SK-N-SH (cell line): ENCODE data around the gene COL4A2. TPM values are rescaled to one million over a fixed set of nuclear protein-coding genes. Genes with fewer than 3 reads are reported as not detected.

Experiments
- CTCF ChIA-PET: fragments of 300-600, 350-600 bp; formaldehyde crosslinking; extraction: SDS; loops from one replicate; lab custom pipeline; 2021; lab: Yijun Ruan, JAX
- POLR2A ChIA-PET: fragments of 350-600 bp; sonication (Branson Sonifier 250); formaldehyde crosslinking; extraction: SDS; loops from one replicate; lab custom pipeline; 2020; ENCODE audit warnings: antibody characterized with exemption, inconsistent platforms; lab: Yijun Ruan, JAX
- DNase-seq: peaks from one replicate; pipeline ENCODE4 v3.0.0; 2012
- H2AFZ ChIP-seq: fragments of 200-600 bp; sonication (generic); 2 replicates; pipeline ENCODE4 v1.8.1; 2016; ENCODE audit warnings: antibody characterized with exemption, mild to moderate bottlenecking, low read depth
- H3F3A ChIP-seq: fragments of 200-600 bp; sonication (generic); replicated peaks from 2 replicates; pipeline ENCODE3; 2016; ENCODE audit warnings: antibody characterized with exemption, mild to moderate bottlenecking; ENCODE audit not compliant: insufficient read depth
- H3K27ac ChIP-seq, 2 experiments: fragments of 200-500 bp in 1 of 2; fragments of 200-600 bp in 1 of 2; sonication (Bioruptor generic) in 1 of 2; sonication (generic), shearing (Covaris generic) in 1 of 2; 2 replicates each; pipeline versions ENCODE4 v1.5.1 to v1.6.1; 2014 to 2016; ENCODE audit warnings: low read depth in 2 of 2, inconsistent platforms in 1 of 2, low read length in 1 of 2, mild to moderate bottlenecking in 1 of 2, mixed read lengths in 1 of 2
- H3K27me3 ChIP-seq: fragments of 200-600 bp; sonication (generic), shearing (Covaris generic); 2 replicates; pipeline ENCODE4 v1.6.1; 2016; ENCODE audit warnings: mixed run types; ENCODE audit not compliant: insufficient read depth
- H3K36me3 ChIP-seq, 2 experiments: fragments of 200-500 bp in 1 of 2; fragments of 200-600 bp in 1 of 2; sonication (Bioruptor generic) in 1 of 2; sonication (generic) in 1 of 2; replicated peaks in 1 of 2; 2 replicates each; pipeline versions ENCODE3 to v1.5.1; 2014 to 2016; ENCODE audit warnings: low read length in 1 of 2, mild to moderate bottlenecking in 1 of 2; ENCODE audit not compliant: insufficient read depth in 2 of 2, control insufficient read depth in 1 of 2
- H3K4me1 ChIP-seq, 2 experiments: fragments of 200-500 bp in 1 of 2; fragments of 200-600 bp in 1 of 2; sonication (Bioruptor generic) in 1 of 2; sonication (generic), shearing (Covaris generic) in 1 of 2; 2 replicates each; pipeline versions ENCODE4 v1.5.1 to v1.6.1; 2014 to 2016; ENCODE audit warnings: low read depth in 1 of 2, low read length in 1 of 2, mixed run types in 1 of 2; ENCODE audit not compliant: insufficient read depth in 2 of 2, control insufficient read depth in 1 of 2
- H3K4me2 ChIP-seq: fragments of 200-600 bp; sonication (generic), shearing (Covaris generic); 2 replicates; pipeline ENCODE4 v1.6.1; 2017; ENCODE audit warnings: mixed run types
- H3K4me3 ChIP-seq, 2 experiments: fragments of 200-500 bp in 1 of 2; fragments of 200-600 bp in 1 of 2; sonication (Bioruptor generic) in 1 of 2; sonication (generic), shearing (Covaris generic) in 1 of 2; 2 replicates each; pipeline versions ENCODE4 v1.5.1 to v1.8.1; 2014 to 2016; ENCODE audit warnings: low read depth in 2 of 2, inconsistent platforms in 1 of 2, low read length in 1 of 2, mild to moderate bottlenecking in 1 of 2, mixed read lengths in 1 of 2, moderate library complexity in 1 of 2
- H3K79me2 ChIP-seq: fragments of 200-600 bp; sonication (generic); 2 replicates; pipeline ENCODE4 v1.8.1; 2017; ENCODE audit warnings: mild to moderate bottlenecking; ENCODE audit not compliant: insufficient read depth
- H3K9ac ChIP-seq: fragments of 200-600 bp; sonication (generic); 2 replicates; pipeline ENCODE4 v1.6.1; 2017; ENCODE audit warnings: mixed run types
- H3K9me2 ChIP-seq: fragments of 200-600 bp; sonication (generic); 2 replicates; pipeline ENCODE4 v1.6.1; 2017; ENCODE audit warnings: mixed run types
- H3K9me3 ChIP-seq: fragments of 200-600 bp; sonication (generic); 2 replicates; pipeline ENCODE4 v1.6.1; 2017; ENCODE audit warnings: mixed run types, mild to moderate bottlenecking, moderate library complexity
- H4K20me1 ChIP-seq: fragments of 200-600 bp; sonication (generic); 2 replicates; pipeline ENCODE4 v1.6.1; 2017; ENCODE audit warnings: mild to moderate bottlenecking, mixed run types; ENCODE audit not compliant: insufficient read depth
- CHD2 ChIP-seq: fragments of 150-350 bp; IDR thresholded peaks from 2 replicates; pipeline ENCODE4 v1.6.1; 2018; ENCODE audit warnings: low read length; ENCODE audit not compliant: partially characterized antibody
- EZH2phosphoT487 ChIP-seq: fragments of 200-600 bp; sonication (generic); IDR thresholded peaks from 2 replicates; pipeline ENCODE4 v1.6.1; 2017; ENCODE audit warnings: low read depth, mixed run types, mild to moderate bottlenecking, antibody characterized with exemption, moderate library complexity, borderline replicate concordance
- FOSL2 ChIP-seq: IDR thresholded peaks from 2 replicates; pipeline ENCODE4 v1.4.0; 2012; ENCODE audit warnings: low read depth, mild to moderate bottlenecking, moderate library complexity, borderline replicate concordance
- FOXM1 ChIP-seq: IDR thresholded peaks from 2 replicates; pipeline ENCODE4 v1.4.0; 2012; ENCODE audit warnings: low read depth, mild to moderate bottlenecking
- GABPA ChIP-seq: IDR thresholded peaks from 2 replicates; pipeline ENCODE4 v1.4.0; 2012; ENCODE audit warnings: low read depth, mild to moderate bottlenecking
- GATA2 ChIP-seq: sonication (generic); formaldehyde crosslinking; IDR thresholded peaks from 2 replicates; pipeline ENCODE4 v1.5.0; 2020; ENCODE audit warnings: mild to moderate bottlenecking, missing genetic modification reagents
- JUND ChIP-seq: IDR thresholded peaks from 2 replicates; pipeline ENCODE4 v1.4.0; 2012
- MEF2A ChIP-seq: IDR thresholded peaks from 2 replicates; pipeline ENCODE4 v1.4.0; 2012; ENCODE audit warnings: low read depth, borderline replicate concordance
- NFIC ChIP-seq: IDR thresholded peaks from 2 replicates; pipeline ENCODE4 v1.4.0; 2012; ENCODE audit warnings: borderline replicate concordance
- NRF1 ChIP-seq: IDR thresholded peaks from 2 replicates; pipeline ENCODE4 v1.6.1; 2012; ENCODE audit warnings: low read depth, mild to moderate bottlenecking, low read length
- RAD21 ChIP-seq: IDR thresholded peaks from 2 replicates; pipeline ENCODE4 v1.6.1; 2012; ENCODE audit warnings: mild to moderate bottlenecking, low read length
- RCOR1 ChIP-seq: fragments of 150-350 bp; IDR thresholded peaks from 2 replicates; pipeline ENCODE4 v1.6.1; 2017; ENCODE audit warnings: antibody characterized with exemption, low read length
- RFX5 ChIP-seq: IDR thresholded peaks from 2 replicates; pipeline ENCODE4 v1.6.1; 2012; ENCODE audit warnings: mild to moderate bottlenecking, improper control_type of control experiment, low read length
- SIN3A ChIP-seq: IDR thresholded peaks from 2 replicates; pipeline ENCODE4 v1.6.1; 2012; ENCODE audit warnings: low read depth, mild to moderate bottlenecking, low read length, moderate library complexity, borderline replicate concordance
- TAF1 ChIP-seq: IDR thresholded peaks from 2 replicates; pipeline ENCODE4 v1.6.1; 2012; ENCODE audit warnings: low read depth, mild to moderate bottlenecking, low read length, moderate library complexity, borderline replicate concordance
- TCF12 ChIP-seq: IDR thresholded peaks from 2 replicates; pipeline ENCODE4 v1.4.0; 2012
- USF2 ChIP-seq: fragments of 150-350 bp; IDR thresholded peaks from 2 replicates; pipeline ENCODE4 v1.6.1; 2017; ENCODE audit warnings: antibody characterized with exemption, low read length, low read depth, borderline replicate concordance
- YY1 ChIP-seq: IDR thresholded peaks from 2 replicates; pipeline ENCODE4 v1.4.0; 2012; ENCODE audit warnings: low read depth, mild to moderate bottlenecking
- WGBS: methylation state at CpG from one replicate; pipeline ENCODE4 v1.1.6; 2017; ENCODE audit warnings: low lambda C conversion rate; 5-methylcytosine and 5-hydroxymethylcytosine counted together
- polyA plus RNA-seq, 3 experiments: library from polyadenylated mRNA; depleted of rRNA; stranded (reverse); fragments of >200 nt; gene quantifications; 2 replicates each; pipeline ENCODE4 v1.2.3, GENCODE V29; 2012
- TF ChIP-seq, protein P1 (sequence below): IDR thresholded peaks from 2 replicates; pipeline ENCODE4 v1.4.0; 2012; ENCODE audit warnings: low read depth
- TF ChIP-seq, protein P2 (sequence below): IDR thresholded peaks from 2 replicates; pipeline ENCODE4 v1.4.0; 2012; ENCODE audit warnings: low read depth, borderline replicate concordance

COL4A2 gene
- polyA plus RNA-seq, 1 of the 3 experiments (the other 2 are of a cell fraction): 137 TPM

DNA sequence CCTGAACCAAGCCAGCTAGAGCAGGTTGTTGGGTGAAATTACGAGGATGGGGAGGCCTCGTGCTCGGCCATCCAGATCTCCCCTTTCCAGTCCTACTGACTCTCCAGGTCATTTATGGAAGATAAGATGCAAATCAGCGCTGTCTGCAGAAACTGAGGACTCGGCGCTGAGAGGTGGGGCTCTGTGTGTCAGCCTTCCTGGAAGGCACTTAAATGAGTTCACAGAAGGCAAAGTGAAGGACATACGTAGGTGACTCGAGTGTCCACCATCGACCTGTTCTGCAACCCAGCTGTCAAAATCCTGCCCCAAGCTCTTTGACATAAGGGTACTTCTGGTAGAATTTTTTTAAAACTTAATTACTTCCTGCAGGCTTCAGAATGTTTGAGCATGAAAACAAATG, 168.0 kb downstream of the COL4A2 start (continued):
- TF ChIP-seq NFIC (no peak), RCOR1 (no peak), TCF12 (no peak)
- TF ChIP-seq, protein P1, sequence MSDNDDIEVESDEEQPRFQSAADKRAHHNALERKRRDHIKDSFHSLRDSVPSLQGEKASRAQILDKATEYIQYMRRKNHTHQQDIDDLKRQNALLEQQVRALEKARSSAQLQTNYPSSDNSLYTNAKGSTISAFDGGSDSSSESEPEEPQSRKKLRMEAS: no peak

DNA sequence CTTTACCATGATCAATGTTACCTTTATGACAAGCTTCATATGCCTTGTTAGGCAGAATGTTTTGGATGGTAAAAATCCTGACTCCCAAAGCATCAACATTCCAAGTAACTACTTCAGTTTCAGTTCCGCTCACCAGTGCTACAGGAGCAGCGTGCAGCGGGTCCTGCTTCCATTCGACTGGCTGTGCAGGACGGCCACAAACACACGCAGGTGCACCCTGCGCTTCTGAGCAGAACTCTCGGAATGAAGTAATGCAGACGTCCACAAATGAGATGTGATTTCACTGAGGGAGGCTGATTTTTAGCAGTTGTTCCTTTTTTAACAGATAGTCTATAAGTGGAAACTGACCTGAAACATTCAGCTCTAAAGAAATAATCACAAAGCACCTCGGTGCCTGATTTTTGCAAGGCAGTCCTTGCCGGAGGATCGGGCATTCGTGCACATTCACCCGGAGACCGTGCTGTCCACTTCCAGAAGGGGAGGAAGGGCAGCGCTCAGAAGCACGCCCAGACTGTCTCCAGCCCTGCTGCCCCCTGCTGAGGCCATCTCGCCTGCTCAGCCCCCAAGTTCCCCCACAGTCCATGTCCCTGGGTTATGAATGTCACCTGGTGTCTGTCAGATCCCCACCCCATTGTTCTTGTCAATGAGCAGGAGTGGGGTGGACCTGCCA, 168.6 kb downstream of the COL4A2 start:
- H2AFZ ChIP-seq: no peak overlapping the region
- no peak overlapping the region for H3K4me3 ChIP-seq
- H3K9me3 ChIP-seq: no peaks in the 10 kb centered on the region
- ChIA-PET POLR2A (no interaction called here), CTCF (interaction anchor here (1.4 to 2.7 kb wide), 2 partner anchors 20 to 238 kb away, joined by 3 to 8 read pairs; no protein-coding TSS in a partner anchor)
- no peaks in the 10 kb centered on the region for H3K79me2 ChIP-seq
- DNase-seq: no peak
- no peaks in the 10 kb centered on the region for H3K27me3 ChIP-seq
- H3K36me3 ChIP-seq: peaks cover 8 to 41% of the 10 kb centered on the region in 2 experiments
- no peak for TF ChIP-seq USF2
- TF ChIP-seq YY1: no peak
- no peak for TF ChIP-seq NRF1
- TF ChIP-seq GABPA: no peak
- TF ChIP-seq MEF2A: no peak
- H4K20me1 ChIP-seq: no peaks in the 10 kb centered on the region
- H3F3A ChIP-seq: no peaks in the 10 kb centered on the region
- H3K4me2 ChIP-seq: no peak overlapping the region
- peaks cover 0 to 31% of the 10 kb centered on the region in 2 experiments; a peak in 2 of 4 replicates for H3K4me1 ChIP-seq
- H3K9me2 ChIP-seq: no peaks in the 10 kb centered on the region
- no peak overlapping the region for H3K9ac ChIP-seq
- 92% methylated on average over 15 of the region's 18 CpGs for WGBS
- no peak overlapping the region for H3K27ac ChIP-seq

- H3K9me3 ChIP-seq: no peaks in the 10 kb centered on the region
- ChIA-PET POLR2A (no interaction called here), CTCF (interaction anchor here (1.4 to 2.7 kb wide), 2 partner anchors 21 to 238 kb away, joined by 3 to 8 read pairs; no protein-coding TSS in a partner anchor)
- no peak overlapping the region for H3K9ac ChIP-seq
- DNase-seq: no peak
- H3K9me2 ChIP-seq: no peaks in the 10 kb centered on the region
- 90% methylated on average over 9 of the region's 12 CpGs for WGBS
- no peak overlapping the region for H3K27ac ChIP-seq
- TF ChIP-seq NRF1: no peak
- TF ChIP-seq EZH2phosphoT487: no peak
- TF ChIP-seq RFX5: no peak
- no peak for TF ChIP-seq SIN3A
- TF ChIP-seq USF2: no peak
- no peak for TF ChIP-seq NFIC
- no peak for TF ChIP-seq RAD21
- no peak for TF ChIP-seq TCF12
- TF ChIP-seq GATA2: no peak
- TF ChIP-seq JUND: no peak
- TF ChIP-seq FOSL2: no peak
- TF ChIP-seq FOXM1: no peak
- TF ChIP-seq, protein P1: no peak
- TF ChIP-seq CHD2: no peak
- TF ChIP-seq, protein P2, sequence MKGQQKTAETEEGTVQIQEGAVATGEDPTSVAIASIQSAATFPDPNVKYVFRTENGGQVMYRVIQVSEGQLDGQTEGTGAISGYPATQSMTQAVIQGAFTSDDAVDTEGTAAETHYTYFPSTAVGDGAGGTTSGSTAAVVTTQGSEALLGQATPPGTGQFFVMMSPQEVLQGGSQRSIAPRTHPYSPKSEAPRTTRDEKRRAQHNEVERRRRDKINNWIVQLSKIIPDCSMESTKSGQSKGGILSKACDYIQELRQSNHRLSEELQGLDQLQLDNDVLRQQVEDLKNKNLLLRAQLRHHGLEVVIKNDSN: no peak
- no peak for TF ChIP-seq RCOR1
- no peak for TF ChIP-seq TAF1
- H3K4me1 ChIP-seq: peaks cover 0 to 26% of the 10 kb centered on the region in 2 experiments; a peak in 2 of 4 replicates
- H3K4me3 ChIP-seq: no peak overlapping the region
- H3K4me2 ChIP-seq: no peak overlapping the region
- no peaks in the 10 kb centered on the region for H3K79me2 ChIP-seq
- H2AFZ ChIP-seq: no peak overlapping the region
- H3K27me3 ChIP-seq: no peaks in the 10 kb centered on the region
- no peaks in the 10 kb centered on the region for H3F3A ChIP-seq
- no peaks in the 10 kb centered on the region for H4K20me1 ChIP-seq
- H3K36me3 ChIP-seq: peaks cover 8 to 36% of the 10 kb centered on the region in 2 experiments
Measured at GRCh38 chr13:110476220-110476617, 169.1 kb downstream of the COL4A2 start.
